HG02763 (cell line): ENCODE measurements around the gene MCCD1.

Experiments used
- ATAC-seq: cut with Tn5 transposase; IDR thresholded peaks from one replicate; pipeline ENCODE4 v1.9.1; 2021; ENCODE audit warnings: mild to moderate bottlenecking, moderate library complexity; ENCODE audit not compliant: unreplicated experiment

The MCCD1 gene

DNA sequence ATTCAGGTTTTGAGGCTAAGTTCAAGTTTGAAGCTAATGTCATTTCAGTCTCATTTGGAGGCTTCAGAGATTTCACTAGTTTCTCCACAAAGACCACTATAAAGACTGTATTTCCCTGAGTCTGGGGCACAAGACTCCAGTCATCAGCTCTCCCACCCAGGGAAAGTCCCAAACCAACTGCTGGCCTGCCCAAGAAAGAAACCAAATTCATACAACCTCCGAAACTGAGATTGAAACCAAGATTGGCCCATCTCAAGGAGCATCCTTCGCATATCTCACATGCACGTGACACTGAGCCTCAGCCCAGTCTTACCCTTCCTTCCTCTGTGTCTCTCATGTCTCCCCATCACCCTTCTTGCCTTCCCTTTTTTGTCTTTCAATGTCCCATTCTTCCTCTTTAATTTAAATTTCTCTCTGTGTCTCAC is 39.8 kb downstream of the MCCD1 start:
- peak; percentile 61 for ATAC-seq

DNA sequence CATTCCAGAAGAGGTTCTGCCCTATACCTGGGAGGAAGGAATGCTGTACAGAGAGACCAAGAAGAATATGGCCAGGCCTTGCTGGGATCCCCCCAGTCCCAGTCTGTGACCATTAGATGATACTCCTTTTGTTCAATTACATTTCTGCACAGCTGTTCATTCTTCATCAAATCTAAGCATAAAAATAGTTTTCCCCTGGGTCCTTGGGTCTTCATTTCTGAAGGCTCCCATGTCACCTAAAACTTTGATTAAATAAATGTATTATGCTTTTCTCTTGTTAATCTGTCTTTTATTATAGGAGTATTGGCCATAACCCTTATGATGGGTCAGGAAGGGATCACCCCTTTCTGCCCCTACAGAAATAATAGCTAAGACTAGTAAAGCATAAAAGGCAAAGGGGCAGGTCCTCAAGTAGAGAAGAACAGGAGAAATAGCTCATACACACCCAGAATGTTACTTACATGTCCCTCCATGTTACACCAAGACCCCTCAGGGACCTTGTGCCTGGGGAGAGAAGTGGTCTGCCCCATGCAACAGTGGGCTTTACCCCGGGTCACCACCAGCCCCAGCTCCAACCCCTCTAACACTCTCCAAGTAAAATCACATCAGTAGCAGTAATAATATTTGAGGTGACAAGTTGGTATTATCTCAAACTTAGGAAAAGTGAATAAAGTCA is 41.2 kb downstream of the MCCD1 start:
- ATAC-seq: no peak

DNA sequence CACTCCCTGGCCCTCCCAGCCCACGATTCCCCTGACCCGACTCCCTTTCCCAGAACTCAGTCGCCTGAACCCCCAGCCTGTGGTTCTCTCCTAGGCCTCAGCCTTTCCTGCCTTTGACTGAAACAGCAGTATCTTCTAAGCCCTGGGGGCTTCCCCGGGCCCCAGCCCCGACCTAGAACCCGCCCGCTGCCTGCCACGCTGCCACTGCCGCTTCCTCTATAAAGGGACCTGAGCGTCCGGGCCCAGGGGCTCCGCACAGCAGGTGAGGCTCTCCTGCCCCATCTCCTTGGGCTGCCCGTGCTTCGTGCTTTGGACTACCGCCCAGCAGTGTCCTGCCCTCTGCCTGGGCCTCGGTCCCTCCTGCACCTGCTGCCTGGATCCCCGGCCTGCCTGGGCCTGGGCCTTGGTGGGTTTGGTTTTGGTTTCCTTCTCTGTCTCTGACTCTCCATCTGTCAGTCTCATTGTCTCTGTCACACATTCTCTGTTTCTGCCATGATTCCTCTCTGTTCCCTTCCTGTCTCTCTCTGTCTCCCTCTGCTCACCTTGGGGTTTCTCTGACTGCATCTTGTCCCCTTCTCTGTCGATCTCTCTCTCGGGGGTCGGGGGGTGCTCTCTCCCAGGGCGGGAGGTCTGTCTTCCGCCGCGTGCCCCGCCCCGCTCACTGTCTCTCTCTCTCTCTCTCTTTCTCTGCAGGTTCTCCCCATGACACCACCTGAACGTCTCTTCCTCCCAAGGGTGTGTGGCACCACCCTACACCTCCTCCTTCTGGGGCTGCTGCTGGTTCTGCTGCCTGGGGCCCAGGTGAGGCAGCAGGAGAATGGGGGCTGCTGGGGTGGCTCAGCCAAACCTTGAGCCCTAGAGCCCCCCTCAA is 43.5 kb downstream of the MCCD1 start, which contains the start of gene LTA:
Gene LTA, plus strand, starts transcription at position 249 of the 871 bp plus-strand sequence. Its CDS starts 454 bp downstream, at position 703.
- ATAC-seq: peak; percentile 41

DNA sequence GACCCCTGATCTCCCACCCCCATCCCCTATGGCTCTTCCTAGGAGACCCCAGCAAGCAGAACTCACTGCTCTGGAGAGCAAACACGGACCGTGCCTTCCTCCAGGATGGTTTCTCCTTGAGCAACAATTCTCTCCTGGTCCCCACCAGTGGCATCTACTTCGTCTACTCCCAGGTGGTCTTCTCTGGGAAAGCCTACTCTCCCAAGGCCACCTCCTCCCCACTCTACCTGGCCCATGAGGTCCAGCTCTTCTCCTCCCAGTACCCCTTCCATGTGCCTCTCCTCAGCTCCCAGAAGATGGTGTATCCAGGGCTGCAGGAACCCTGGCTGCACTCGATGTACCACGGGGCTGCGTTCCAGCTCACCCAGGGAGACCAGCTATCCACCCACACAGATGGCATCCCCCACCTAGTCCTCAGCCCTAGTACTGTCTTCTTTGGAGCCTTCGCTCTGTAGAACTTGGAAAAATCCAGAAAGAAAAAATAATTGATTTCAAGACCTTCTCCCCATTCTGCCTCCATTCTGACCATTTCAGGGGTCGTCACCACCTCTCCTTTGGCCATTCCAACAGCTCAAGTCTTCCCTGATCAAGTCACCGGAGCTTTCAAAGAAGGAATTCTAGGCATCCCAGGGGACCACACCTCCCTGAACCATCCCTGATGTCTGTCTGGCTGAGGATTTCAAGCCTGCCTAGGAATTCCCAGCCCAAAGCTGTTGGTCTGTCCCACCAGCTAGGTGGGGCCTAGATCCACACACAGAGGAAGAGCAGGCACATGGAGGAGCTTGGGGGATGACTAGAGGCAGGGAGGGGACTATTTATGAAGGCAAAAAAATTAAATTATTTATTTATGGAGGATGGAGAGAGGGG is 44.7 kb downstream of the MCCD1 start:
- ATAC-seq: no peak

DNA sequence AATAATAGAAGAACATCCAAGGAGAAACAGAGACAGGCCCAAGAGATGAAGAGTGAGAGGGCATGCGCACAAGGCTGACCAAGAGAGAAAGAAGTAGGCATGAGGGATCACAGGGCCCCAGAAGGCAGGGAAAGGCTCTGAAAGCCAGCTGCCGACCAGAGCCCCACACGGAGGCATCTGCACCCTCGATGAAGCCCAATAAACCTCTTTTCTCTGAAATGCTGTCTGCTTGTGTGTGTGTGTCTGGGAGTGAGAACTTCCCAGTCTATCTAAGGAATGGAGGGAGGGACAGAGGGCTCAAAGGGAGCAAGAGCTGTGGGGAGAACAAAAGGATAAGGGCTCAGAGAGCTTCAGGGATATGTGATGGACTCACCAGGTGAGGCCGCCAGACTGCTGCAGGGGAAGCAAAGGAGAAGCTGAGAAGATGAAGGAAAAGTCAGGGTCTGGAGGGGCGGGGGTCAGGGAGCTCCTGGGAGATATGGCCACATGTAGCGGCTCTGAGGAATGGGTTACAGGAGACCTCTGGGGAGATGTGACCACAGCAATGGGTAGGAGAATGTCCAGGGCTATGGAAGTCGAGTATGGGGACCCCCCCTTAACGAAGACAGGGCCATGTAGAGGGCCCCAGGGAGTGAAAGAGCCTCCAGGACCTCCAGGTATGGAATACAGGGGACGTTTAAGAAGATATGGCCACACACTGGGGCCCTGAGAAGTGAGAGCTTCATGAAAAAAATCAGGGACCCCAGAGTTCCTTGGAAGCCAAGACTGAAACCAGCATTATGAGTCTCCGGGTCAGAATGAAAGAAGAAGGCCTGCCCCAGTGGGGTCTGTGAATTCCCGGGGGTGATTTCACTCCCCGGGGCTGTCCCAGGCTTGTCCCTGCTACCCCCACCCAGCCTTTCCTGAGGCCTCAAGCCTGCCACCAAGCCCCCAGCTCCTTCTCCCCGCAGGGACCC is 45.6 kb downstream of the MCCD1 start:
- ATAC-seq: no peak

DNA sequence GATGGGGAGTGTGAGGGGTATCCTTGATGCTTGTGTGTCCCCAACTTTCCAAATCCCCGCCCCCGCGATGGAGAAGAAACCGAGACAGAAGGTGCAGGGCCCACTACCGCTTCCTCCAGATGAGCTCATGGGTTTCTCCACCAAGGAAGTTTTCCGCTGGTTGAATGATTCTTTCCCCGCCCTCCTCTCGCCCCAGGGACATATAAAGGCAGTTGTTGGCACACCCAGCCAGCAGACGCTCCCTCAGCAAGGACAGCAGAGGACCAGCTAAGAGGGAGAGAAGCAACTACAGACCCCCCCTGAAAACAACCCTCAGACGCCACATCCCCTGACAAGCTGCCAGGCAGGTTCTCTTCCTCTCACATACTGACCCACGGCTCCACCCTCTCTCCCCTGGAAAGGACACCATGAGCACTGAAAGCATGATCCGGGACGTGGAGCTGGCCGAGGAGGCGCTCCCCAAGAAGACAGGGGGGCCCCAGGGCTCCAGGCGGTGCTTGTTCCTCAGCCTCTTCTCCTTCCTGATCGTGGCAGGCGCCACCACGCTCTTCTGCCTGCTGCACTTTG is 46.7 kb downstream of the MCCD1 start, which contains the start of gene TNF:
Gene TNF, plus strand, starts transcription at position 231 of the 567 bp plus-strand sequence. Its CDS starts 177 bp downstream, at position 408.
- ATAC-seq: no peak

DNA sequence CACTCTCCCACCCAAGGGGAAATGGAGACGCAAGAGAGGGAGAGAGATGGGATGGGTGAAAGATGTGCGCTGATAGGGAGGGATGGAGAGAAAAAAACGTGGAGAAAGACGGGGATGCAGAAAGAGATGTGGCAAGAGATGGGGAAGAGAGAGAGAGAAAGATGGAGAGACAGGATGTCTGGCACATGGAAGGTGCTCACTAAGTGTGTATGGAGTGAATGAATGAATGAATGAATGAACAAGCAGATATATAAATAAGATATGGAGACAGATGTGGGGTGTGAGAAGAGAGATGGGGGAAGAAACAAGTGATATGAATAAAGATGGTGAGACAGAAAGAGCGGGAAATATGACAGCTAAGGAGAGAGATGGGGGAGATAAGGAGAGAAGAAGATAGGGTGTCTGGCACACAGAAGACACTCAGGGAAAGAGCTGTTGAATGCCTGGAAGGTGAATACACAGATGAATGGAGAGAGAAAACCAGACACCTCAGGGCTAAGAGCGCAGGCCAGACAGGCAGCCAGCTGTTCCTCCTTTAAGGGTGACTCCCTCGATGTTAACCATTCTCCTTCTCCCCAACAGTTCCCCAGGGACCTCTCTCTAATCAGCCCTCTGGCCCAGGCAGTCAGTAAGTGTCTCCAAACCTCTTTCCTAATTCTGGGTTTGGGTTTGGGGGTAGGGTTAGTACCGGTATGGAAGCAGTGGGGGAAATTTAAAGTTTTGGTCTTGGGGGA is 47.4 kb downstream of the MCCD1 start:
- no peak for ATAC-seq

DNA sequence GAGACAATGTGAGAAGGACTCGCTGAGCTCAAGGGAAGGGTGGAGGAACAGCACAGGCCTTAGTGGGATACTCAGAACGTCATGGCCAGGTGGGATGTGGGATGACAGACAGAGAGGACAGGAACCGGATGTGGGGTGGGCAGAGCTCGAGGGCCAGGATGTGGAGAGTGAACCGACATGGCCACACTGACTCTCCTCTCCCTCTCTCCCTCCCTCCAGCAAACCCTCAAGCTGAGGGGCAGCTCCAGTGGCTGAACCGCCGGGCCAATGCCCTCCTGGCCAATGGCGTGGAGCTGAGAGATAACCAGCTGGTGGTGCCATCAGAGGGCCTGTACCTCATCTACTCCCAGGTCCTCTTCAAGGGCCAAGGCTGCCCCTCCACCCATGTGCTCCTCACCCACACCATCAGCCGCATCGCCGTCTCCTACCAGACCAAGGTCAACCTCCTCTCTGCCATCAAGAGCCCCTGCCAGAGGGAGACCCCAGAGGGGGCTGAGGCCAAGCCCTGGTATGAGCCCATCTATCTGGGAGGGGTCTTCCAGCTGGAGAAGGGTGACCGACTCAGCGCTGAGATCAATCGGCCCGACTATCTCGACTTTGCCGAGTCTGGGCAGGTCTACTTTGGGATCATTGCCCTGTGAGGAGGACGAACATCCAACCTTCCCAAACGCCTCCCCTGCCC is 48.3 kb downstream of the MCCD1 start:
- ATAC-seq: no peak

DNA sequence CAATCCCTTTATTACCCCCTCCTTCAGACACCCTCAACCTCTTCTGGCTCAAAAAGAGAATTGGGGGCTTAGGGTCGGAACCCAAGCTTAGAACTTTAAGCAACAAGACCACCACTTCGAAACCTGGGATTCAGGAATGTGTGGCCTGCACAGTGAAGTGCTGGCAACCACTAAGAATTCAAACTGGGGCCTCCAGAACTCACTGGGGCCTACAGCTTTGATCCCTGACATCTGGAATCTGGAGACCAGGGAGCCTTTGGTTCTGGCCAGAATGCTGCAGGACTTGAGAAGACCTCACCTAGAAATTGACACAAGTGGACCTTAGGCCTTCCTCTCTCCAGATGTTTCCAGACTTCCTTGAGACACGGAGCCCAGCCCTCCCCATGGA is 48.8 kb downstream of the MCCD1 start:
- ATAC-seq: no peak

DNA sequence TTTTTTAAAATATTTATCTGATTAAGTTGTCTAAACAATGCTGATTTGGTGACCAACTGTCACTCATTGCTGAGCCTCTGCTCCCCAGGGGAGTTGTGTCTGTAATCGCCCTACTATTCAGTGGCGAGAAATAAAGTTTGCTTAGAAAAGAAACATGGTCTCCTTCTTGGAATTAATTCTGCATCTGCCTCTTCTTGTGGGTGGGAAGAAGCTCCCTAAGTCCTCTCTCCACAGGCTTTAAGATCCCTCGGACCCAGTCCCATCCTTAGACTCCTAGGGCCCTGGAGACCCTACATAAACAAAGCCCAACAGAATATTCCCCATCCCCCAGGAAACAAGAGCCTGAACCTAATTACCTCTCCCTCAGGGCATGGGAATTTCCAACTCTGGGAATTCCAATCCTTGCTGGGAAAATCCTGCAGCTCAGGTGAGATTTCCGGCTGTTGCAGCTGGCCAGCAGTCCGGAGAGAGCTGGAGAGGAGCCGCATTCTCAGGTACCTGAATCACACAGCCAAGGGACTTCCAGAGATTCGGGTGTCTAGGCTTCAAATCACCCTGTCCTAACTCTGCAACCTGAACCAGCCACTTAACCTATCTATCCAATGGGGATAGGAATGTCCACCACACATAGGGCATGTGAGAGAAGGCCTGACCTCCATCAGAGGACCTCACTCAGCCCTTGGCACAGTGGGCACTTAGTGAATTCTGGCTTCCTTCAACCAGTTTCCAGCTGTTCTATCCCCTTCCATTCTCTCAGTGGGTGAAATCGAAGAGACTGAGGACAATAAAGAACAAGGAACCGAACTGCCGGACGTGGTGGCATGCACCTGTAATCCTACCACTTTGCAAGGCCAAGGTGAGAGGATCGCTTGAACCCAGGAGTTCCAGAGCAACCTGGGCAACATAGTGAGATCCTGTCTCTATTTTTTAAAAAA is 49.7 kb downstream of the MCCD1 start:
- no peak for ATAC-seq

DNA sequence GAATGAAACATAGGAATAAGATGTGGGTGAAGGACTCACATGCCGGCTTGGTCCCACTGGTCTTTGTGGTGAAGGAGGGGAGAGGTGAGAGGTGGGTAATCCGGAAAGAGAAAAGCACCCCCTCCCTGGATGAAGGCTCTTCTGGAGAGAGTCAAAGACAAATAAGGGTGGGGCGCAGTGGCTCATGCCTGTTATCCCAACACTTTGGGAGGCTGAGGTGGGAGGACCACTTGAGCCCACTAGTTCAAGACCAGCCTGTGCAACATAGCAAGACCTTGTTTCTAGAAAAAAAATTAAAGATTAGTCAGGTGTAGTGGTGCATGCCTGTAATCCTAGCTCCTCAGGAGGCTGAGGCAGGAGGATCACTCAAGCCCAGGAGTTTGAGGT is 50.4 kb downstream of the MCCD1 start:
- ATAC-seq: no peak
